H1 (cell line): ENCODE results near the gene CAMK2G.

Experiments
- CTCF ChIP-seq, 3 experiments: IDR thresholded peaks; 1 replicate in 2 of 3; 2 replicates in 1 of 3; pipeline versions ENCODE4 v1.5.1 to v1.6.1; 2011; ENCODE audit warnings: low read length in 3 of 3, mild to moderate bottlenecking in 3 of 3, inconsistent platforms in 2 of 3, low read depth in 1 of 3, moderate library complexity in 1 of 3; ENCODE audit not compliant: insufficient read depth in 1 of 3; ENCODE audit errors: control extremely low read depth in 1 of 3
- EP300 ChIP-seq, 2 experiments: IDR thresholded peaks; 1 replicate in 1 of 2; 2 replicates in 1 of 2; pipeline ENCODE4 v1.6.1; 2011 to 2012; ENCODE audit warnings: low read depth in 2 of 2, low read length in 2 of 2, mild to moderate bottlenecking in 2 of 2, borderline replicate concordance in 1 of 2, inconsistent platforms in 1 of 2, moderate library complexity in 1 of 2
- EZH2 ChIP-seq: fragments of 200-600 bp; sonication (generic); IDR thresholded peaks from 2 replicates; pipeline ENCODE4 v1.7.1; 2012; ENCODE audit warnings: low read depth, mild to moderate bottlenecking, moderate library complexity, low read length, inconsistent platforms; ENCODE audit not compliant: severe bottlenecking
- PHF8 ChIP-seq: fragments of 200-600 bp; sonication (generic); conservative IDR thresholded peaks from 2 replicates; pipeline ENCODE4 v1.7.1; 2012; ENCODE audit warnings: low read depth, mild to moderate bottlenecking, inconsistent platforms, low read length, moderate library complexity
- SRF ChIP-seq: IDR thresholded peaks from 2 replicates; pipeline ENCODE4 v1.6.1; 2011; ENCODE audit warnings: mild to moderate bottlenecking, low read depth, low read length, moderate library complexity

- TF ChIP-seq EP300 (IDR thresholded peaks at IDR 0.05; ENCODE audit: borderline replicate concordance in 1 of 2, low read depth in 2 of 2, low read length in 2 of 2): no peak
- no peak for TF ChIP-seq SRF
- TF ChIP-seq CTCF (IDR thresholded peaks at IDR 0.05; ENCODE audit: control extremely low read depth in 1 of 3, insufficient read depth in 1 of 3, low read depth in 1 of 3, low read length in 3 of 3): no peak
- no peak for TF ChIP-seq PHF8
- no peak for TF ChIP-seq EZH2
These were observed 23.3 kb upstream of the CAMK2G start for GRCh38 chr10:73897693-73898092.
